Prostate gland (tissue), 2 donors: Measurements from ENCODE around the gene VASH2.

Experiments used
- CTCF ChIP-seq, 4 experiments: fragments of 200-600 bp in 2 of 4; fragments of 450-650 bp in 2 of 4; sonication (generic) in 2 of 4; IDR thresholded peaks; 1 replicate in 3 of 4; 2 replicates in 1 of 4; pipeline ENCODE4 v1.5.1; 2016 to 2019; ENCODE audit warnings: antibody characterized with exemption in 4 of 4, mild to moderate bottlenecking in 2 of 4, moderate library complexity in 2 of 4
- POLR2A ChIP-seq: fragments of 450-650 bp; IDR thresholded peaks from one replicate; pipeline ENCODE4 v1.6.1; 2016; ENCODE audit warnings: antibody characterized with exemption, mild to moderate bottlenecking

DNA sequence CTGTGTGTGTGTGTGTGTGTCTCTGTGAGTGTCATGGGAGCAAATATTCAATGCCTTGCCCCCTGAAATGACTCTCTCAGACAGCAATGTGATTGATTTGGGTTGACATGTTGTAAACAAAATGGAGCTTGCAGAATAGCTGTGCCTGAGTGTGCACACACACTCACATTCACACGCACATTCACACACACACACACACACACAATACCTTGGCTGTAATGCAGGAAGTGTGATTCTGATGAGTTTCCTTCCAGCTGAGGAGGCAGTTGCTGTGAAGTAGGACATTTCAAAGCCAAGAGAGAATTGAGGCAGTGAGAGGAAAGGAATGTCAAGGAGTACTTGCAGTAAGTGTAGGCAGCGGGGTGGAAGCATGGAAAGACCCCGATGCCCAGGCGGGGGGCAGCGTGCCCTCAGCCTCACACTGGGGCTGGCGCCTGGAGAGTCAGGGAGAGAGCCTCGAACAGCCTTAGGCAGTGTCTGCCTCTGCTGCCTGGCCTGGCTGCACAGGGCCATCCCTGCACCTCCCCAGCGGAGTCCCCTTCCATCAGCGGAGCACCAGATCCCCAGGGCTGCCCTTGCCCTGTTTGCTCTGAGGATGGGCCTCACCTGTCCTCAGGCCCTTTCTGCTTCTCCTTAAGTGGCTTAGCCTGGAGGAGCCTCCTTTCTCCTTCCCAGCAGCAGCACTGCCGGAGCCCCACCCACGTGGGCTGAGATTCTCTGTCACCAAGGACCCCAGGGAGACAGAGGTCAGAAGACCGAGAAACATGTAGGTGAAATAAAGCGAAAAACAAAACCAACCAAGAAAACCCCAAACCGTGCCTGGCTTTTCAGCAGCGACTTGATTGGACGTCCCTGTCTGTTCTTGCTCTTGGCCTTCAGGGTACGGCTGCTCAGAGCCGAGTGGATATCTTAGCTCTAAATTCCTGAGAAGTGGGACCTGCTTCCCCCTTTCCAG lies 9.2 kb downstream of the VASH2 start:
- no peak for TF ChIP-seq CTCF (IDR thresholded peaks at IDR 0.05)
- no peak for TF ChIP-seq POLR2A
